Heart left ventricle (tissue), 13 donors: Measurements from ENCODE around the gene LRMDA.

Experiments used
- CTCF ChIP-seq, 12 donors: fragments of 200-600 bp; sonication (generic) in 4 of 12; IDR thresholded peaks; one replicate each; pipeline versions ENCODE4 v1.5.0 to v1.8.0; 2018 to 2022; ENCODE audit warnings: antibody characterized with exemption in 12 of 12, mild to moderate bottlenecking in 5 of 12
- POLR2A ChIP-seq, 2 donors: fragments of 450-650 bp; IDR thresholded peaks; one replicate each; pipeline ENCODE4 v1.6.1; 2017; ENCODE audit warnings: antibody characterized with exemption in 2 of 2, mild to moderate bottlenecking in 2 of 2, moderate library complexity in 2 of 2
- donor health status: ischemic (EF 13 %, LVEDD 7.1; RV severe dilation, severe dysfunction).
- donor health status: DM: no; HTN: yes; CAD: no.
- donor health status: DM: no; HTN: no; CAD: no.
- donor health status: ischemic (EF 25% LVEDD 6.9; RV normal size, moderate dysfunction).
- donor health status: ischemic (EF 25% LVEDD 5.7; RV mildly dilated, moderate dysfunction).
- donor health status: ischemic (EF 35%, LVEDD 5.7; RV mildly dilated, moderate dysfunction).
- donor health status: nonischemic (EF 11% LVEDD 7.7; RV severe dilation, severe dysfunction).
- donor health status: DM: yes; HTN: yes; CAD: no.
- donor health status: PGD.
- donor health status: ischemic (EF 29% LVEDD 5.4; RV normal size, mild dysfunction).
- donor health status: nonischemic (EF 23%, LVEDD 6.1; RV moderate dilation, normal function).

DNA sequence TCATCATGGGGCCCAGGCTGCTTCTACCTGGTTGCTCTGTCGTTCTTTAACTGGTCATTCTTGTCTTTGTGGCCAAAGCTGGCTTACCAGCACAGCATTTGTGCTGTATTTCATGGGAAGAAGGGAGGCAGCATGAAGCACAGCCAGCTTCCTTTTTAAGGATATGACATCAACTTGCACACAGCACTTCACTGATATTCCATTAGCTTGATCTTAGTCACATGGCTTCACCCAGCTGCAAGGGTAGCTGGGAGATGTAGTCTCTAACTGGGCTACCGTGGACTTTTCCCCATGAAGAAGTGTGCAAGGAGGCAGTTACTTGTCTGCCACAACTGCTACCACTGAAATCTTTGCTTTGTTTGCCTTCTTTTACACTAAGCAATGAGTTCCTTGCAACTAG is 525.2 kb downstream of the LRMDA start:
- no peak for TF ChIP-seq CTCF (IDR thresholded peaks at IDR 0.05)
- no peak for TF ChIP-seq POLR2A (IDR thresholded peaks at IDR 0.05)
